ENCODE measurements around the gene SRPK2.
"Not testable (repeated sequence)": the region's sequence is repeated elsewhere in the genome, so short reads cannot be mapped to it uniquely, and the experiment has no call there.

Gene SRPK2

GRCh38 chr7:105215821-105216220 lies 172.9 kb downstream of the SRPK2 start:
- peak in 1 of 3 donors; percentile 10 for DNase-seq

- no peak for DNase-seq
Observed at GRCh38 chr7:105215182-105215581, 173.5 kb downstream of the SRPK2 start.

GRCh38 chr7:105213611-105214010 lies 175.1 kb downstream of the SRPK2 start:
- DNase-seq, result peak; percentile 47 to 77 (median 69)

DNA sequence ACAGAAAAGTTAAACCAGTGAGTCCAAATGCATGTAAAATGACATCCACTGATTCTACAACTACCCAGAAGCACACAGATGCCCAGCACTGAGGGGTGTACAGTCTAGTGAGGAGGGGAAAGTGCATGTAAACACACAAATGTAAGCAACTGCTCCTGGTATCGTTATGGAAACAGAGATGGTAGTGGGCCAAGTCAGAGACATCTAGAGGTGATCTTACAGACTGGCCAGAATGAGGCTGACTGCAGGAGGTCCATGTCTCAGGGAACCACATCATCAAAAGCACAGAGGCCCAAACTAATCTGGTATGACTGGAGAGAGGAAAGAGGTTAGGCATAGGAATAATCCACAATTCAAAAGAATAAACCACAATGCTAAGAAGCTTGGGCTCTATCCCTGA lies 176.5 kb downstream of the SRPK2 start:
- no peak for DNase-seq

DNA sequence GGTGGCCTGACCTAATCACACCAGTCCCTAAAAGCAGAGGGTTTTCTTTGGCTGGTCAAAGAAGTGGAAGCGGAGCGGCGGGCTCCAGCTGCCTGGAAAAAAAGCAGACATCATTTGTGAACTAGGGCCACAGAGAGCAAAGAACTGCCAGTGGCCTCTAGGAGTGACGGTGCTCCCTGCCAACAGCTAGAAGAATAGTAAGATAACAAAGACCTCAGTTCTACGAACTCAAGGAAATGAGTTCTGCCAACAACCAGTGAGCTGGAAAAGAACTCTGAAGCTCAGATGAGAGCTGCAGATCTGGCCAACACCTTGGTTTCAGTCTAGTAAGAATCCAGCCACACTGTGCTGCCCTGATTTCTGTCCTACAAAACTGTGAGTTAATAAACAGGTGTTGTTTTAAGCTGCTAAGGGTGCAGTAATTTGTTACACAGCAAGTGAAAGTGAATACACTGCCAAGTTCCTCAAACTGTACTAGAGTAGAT lies 178.0 kb downstream of the SRPK2 start:
- DNase-seq, result peak in 1 of 3 donors; percentile 16

GRCh38 chr7:105209870-105210269 lies 178.9 kb downstream of the SRPK2 start:
- no peak for DNase-seq

DNA sequence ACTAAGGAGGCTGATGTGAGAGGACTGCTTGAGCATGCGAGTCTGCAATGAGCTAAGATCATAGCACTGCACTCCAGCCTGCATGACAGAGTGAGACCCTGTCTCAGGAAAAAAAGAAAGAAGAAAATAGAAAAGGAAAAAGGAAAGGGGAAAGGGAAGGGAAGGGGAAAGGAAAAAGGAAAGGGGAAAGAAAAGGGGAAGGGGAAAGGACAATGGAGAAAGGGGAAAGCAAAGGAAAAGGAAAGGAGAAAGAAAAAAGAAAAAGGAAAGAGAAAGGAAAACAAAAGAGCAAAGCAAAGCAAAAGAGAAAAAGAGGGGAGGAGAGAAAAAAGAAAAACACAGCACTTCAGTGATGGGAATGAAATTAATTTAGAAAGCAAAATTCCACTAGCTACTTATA lies 179.3 kb downstream of the SRPK2 start:
- DNase-seq, result peak; percentile 9 to 27 (median 26)

DNA sequence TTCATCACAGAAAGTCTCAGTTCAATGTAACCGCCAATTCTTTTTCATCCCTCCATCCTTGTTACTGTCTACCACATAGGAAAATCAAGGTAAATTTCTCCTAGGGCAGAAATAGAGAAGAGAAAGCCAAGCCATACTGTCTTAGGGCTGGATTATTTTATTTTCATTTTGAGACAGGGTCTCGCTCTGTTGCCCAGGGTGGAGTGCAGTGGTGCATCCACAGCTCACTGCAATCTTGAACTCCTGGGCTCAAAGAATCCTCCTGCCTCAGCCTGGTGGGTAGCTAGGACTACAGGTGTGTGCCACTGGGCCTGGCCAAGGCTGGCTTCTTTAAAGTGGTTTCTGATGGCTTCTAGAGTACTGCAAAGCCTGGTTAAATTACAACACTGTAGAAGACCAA lies 181.7 kb downstream of the SRPK2 start:
- DNase-seq, result peak in 1 of 3 donors; percentile 12

DNA sequence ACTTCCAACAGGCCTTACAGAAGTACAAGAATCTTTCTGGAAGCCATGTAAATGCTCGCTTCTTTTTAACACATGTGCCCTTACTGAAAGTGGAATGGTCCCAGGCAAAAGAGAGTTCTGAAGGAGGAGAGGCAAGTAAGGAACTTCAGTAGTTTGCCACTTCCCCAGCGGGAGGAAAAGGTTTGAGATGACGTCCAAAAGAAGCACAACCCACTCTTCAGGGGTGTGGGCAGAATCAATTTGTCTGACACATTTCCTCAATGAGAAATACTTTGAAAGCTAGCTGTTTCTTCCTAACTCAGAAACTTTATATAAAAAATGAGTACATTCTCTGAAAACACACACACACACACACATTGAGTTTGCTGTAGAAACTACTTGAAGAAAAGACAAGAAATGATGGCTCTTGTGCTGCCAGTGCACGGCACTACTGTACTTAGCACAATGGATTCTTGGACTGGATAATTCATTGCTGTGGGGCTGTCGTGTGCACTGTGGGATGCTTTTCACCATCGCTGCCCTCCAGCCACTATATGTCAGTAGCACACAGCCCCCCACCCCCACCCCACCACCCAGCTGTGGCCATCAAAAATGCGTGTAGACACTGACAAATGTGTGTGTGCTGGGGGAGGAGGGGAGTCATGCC lies 183.0 kb downstream of the SRPK2 start:
- peak; percentile 62 to 76 (median 62) for DNase-seq

GRCh38 chr7:105204953-105205352 lies 183.8 kb downstream of the SRPK2 start:
- no peak for DNase-seq

- no peak for DNase-seq
Observed at GRCh38 chr7:105204520-105204919, 184.2 kb downstream of the SRPK2 start.

GRCh38 chr7:105202616-105203015 lies 186.1 kb downstream of the SRPK2 start:
- DNase-seq, result no peak

DNA sequence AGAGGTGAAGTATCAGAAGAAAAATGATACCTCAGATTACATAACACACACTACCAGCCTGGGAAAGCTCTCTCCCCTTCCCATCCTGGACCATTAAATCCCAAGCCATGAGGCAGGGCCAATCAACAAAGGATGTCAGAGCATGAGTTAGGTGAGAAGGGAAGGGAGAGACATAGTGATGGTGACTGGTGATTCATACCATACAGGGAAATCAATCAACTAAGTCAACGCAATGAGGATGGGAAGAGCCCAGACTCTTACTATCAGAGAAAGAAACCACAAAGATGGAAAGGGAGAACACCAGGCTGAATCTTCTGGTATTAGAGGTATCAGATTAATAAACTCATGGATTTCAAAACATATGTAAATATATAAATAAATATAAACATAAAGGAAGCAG lies 189.3 kb downstream of the SRPK2 start:
- DNase-seq, result no peak

- DNase-seq, result no peak
Observed at GRCh38 chr7:105198223-105198622, 190.5 kb downstream of the SRPK2 start.

DNA sequence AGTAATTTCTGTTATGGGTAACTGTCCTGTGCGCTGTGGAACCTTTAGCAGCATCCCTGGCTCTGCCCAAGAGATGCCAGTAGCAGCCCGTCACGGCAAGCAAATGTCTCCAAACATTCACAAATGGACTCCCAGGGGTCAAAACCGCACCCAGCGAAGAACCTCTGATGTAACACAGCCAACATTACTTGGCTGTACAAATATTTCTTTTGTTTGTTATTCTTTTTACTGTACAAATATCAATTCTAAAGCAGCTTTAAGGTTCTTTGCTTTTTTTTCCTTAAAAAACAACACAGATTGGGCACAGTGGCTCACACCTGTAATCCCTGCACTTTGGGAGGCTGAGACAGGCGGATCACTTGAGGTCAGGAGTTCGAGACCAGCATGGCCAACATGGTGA lies 192.2 kb downstream of the SRPK2 start:
- no peak for DNase-seq

GRCh38 chr7:105195891-105196290 lies 192.8 kb downstream of the SRPK2 start:
- no peak for DNase-seq

DNA sequence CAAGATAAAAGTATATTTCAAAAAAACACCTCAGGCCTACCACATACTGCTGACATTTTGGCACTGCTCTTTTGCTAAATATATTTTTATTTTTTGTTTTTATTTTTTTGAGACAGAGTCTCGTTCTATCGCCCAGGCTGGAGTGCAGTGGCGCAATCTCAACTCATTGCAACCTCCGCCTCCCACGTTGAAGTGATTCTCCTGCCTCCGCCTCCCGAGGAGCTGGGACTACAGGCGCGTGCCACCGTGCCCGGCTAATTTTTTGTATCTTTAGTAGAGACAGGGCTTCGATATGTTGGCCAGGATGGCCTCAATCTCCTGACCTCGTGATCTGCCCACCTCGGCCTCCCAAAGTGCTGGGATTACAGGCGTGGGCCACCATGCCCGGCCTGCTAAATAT lies 193.8 kb downstream of the SRPK2 start:
- DNase-seq, result not testable (repeated sequence)

- peak; percentile 72 to 80 (median 78) for DNase-seq
Observed at GRCh38 chr7:105191331-105191730, 197.4 kb downstream of the SRPK2 start.

GRCh38 chr7:105189859-105190492 lies 198.7 kb downstream of the SRPK2 start:
- DNase-seq, result no peak

- no peak for DNase-seq
Observed at GRCh38 chr7:105188201-105188600, 200.5 kb downstream of the SRPK2 start.

DNA sequence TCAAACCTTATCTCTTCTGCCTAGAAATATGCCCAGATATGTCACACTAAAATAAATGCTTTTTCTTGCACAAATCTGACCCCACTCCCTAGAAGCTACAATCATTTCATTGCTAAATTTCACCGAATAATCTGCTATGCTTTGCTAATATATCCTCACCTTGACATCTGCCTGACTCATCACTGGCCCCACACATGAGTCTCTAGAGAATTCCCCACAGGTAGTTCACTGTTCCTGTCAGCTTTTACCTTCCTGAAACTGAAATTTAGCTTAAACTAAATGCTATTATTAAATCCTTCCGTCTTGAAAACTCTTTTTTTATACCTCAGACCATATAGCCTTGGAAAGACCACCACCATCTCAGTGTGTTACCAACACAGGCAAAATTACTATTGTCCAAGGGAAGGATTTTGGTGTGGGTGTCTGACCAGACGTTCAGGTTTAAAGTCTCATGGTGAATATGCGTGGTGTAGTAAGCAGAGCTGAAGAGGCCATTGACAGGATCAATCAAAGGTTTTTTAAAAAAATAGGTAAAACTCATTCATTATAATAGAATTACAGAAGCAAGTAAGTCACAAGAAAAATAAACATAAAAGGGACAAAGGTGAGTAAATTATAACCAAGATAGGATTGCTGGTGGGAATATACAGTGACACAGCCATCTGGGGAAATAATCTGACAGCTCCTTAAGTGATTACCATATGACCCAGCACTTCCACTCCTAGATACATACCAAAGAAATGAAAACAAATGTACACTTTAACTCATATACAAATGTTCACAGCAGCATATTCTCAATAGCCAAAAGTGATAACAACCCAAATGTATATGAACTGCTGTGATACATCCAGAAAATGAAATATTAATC lies 201.2 kb downstream of the SRPK2 start:
- DNase-seq, result no peak

DNA sequence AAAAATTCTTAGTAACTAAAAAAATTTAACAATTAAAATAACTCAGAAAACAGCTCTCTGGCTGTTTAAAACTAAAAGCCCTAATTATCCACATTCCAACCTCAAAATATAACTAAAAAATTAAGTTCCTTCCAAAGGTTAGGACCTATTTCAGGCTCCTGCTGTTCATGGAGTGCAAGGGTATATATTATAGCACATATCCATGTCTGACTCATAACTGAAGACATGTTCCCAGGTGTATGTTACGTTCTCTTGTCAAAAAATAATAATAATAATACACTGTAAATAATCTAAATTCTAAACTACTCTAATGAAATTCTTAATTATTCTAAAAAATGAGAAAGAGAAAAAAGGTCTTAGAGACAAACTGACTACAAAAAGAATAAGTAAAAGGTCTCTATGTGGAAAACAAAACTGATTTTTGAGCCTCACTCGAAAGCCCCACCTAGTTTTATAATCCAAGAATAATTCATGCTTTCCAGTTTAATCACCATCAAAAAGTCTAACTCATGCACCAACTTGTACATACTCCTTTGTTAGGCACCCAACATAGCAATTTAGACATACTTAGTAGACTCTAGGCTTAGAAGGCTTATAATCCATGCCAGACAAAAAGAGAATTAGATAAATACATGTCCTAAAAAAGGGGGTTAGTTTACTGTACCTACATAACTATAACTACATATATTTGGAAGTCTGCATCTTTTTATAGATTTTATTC lies 203.3 kb downstream of the SRPK2 start:
- no peak for DNase-seq

DNA sequence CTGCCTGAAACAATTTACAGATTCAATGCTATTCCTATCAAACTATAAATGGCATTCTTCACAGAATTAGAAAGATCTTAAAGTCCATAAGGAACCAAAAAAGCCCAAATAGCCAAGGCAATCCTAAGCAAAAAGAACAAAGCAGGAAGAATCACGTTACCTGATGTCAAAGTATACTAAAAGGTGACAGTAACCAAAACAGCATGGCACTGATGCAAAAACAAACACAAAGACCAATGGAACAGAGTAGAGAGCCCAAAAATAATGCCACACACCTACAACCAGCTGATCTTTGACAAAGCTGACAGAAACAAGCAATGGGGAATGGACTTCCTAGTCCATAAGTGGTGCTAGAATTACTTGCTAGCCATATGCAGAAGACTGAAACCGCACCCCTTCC lies 208.7 kb downstream of the SRPK2 start:
- DNase-seq, result no peak

Measured in suppressor macrophage treated with lipopolysaccharide for 1 hour (primary cell).